HK-2 (cell line): Measurements from ENCODE around the gene TESMIN.

Source experiments
- DNase-seq: peaks from one replicate; pipeline ENCODE4 v3.0.0-alpha.2; 2018; ENCODE audit not compliant: unreplicated experiment

The TESMIN gene

DNA sequence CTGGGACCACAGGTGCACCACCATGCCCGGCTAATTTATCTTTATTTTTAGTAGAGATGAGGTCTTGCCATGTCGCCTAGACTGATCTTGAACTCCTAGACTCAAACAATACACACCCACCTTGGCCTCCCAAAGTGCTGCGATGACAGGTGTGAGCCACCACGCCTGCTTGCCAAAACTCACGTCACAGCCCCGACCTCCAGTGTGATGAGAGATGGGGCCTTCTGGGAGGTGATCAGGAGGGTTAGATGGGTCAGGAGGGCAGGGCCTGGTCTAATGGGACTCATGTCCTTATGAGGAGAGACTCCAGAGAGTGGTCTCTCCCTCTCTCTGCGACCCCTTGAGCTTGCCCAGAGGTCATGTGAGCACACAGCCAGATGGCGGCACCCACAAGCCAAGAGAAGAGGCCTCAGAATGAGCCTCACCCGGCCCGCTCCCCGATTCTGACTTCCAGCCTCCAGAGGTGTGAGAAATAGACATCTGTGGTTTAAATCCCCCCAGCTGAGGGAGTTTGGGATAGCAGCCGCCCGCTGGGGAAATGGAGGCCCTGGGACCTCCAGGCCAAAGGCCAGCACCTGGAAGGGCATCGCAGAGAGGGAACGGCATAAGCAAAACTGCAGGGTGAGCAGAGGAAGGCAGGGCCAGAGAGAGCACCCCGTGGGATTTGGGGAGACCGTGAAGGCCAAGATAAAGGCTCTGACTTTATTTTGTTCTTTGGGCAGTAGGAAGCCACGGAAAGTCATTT is 91.1 kb downstream of the TESMIN start:
- DNase-seq, result no peak

DNA sequence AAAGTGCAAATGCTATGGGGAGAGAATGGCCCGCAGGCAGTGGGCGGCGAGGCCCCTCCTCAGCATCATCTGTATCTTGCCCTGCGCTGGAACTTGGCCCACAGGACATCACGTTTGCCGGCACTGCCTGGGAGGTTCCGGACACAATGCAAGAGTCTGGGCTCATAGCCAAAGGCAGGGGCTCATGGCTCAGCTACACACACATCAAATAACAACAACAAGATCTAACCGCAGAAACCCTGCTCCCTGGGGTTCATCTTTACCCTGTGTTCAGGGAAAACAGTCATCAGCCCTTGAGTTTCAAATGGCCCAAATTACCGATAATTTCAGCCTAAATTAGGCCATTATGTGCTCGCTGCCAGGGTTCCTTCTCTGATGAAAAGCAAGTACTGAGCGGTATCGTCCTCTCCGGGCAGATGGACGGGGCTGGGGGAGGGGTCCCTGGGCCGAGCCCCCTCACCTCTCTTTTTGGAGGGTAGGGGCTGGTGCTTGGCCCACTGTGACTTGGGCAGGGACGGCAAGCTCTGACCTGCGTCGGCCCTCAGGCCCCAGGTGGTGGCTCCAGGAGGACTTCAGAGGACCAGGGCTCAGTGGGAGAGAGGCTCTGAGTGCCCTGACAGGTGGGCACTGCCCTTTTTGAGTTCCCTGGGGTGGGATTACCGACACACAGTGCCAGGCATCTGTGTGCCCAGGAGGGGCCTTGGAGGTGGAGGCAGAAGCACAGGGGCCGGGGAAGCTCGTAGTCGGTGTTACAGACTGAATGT is 92.0 kb downstream of the TESMIN start:
- DNase-seq, result peak; percentile 20

DNA sequence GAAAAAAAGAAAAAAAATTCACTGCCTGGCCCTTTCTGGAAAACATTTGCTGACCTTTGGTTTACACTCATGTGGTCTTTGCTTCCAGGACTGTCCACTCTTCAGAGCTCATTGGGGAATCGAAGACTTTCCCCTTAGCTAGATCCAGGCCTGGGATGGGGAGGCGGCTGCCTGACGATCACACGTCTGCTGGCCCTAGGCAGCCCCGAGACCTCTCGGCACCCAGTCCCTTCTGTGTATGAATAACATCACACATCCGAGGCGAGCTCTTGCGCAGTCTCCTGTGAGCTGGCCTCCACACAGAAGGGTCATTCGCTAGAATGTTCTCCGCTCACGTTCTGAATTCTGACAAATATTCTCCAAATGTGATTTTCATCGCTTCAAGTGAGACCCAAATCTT is 92.7 kb downstream of the TESMIN start:
- no peak for DNase-seq

DNA sequence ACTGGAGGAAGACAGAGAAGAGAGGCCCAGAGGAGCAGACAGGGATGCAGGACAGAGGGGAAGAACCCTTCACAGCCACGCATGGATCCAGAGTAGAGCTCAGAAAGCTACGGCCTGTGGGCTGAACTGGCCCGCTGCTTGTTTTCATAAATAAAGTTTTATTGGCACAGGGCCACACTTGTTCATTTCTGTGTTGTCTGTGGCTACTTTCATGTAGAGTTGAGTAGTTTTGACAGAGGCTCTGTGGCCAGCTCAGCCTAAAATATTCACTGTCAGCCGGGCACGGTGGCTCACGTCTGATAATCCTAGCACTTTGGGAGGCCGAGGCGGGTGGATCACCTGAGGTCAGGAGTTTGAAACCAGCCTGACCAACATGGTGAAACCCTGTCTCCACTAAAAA is 93.2 kb downstream of the TESMIN start:
- no peak for DNase-seq
